GM10847 (cell line): ENCODE results near the gene LCLAT1.

Experiments
- POLR2A ChIP-seq: IDR thresholded peaks from 2 replicates; pipeline ENCODE4 v1.6.1; 2011; ENCODE audit not compliant: insufficient read length; ENCODE audit errors: extremely low read depth

LCLAT1 gene

GRCh38 chr2:30561349-30561748, 114.3 kb downstream of the LCLAT1 start:
- no peak for TF ChIP-seq POLR2A

GRCh38 chr2:30565851-30566358, 118.9 kb downstream of the LCLAT1 start:
- no peak for TF ChIP-seq POLR2A

- no peak for TF ChIP-seq POLR2A
Measured at GRCh38 chr2:30566631-30567030, 119.6 kb downstream of the LCLAT1 start.

GRCh38 chr2:30567317-30567716, 120.3 kb downstream of the LCLAT1 start:
- no peak for TF ChIP-seq POLR2A

- TF ChIP-seq POLR2A = no peak
Measured at GRCh38 chr2:30569946-30570345, 122.9 kb downstream of the LCLAT1 start.

GRCh38 chr2:30577151-30577550, 130.1 kb downstream of the LCLAT1 start:
- no peak for TF ChIP-seq POLR2A

- TF ChIP-seq POLR2A = no peak
Measured at GRCh38 chr2:30580391-30580790, 133.3 kb downstream of the LCLAT1 start.

GRCh38 chr2:30582521-30582920, 135.5 kb downstream of the LCLAT1 start:
- no peak for TF ChIP-seq POLR2A

- no peak for TF ChIP-seq POLR2A
Measured at GRCh38 chr2:30583204-30583749, 136.2 kb downstream of the LCLAT1 start.

- TF ChIP-seq POLR2A = no peak
Measured at GRCh38 chr2:30584116-30584515, 137.1 kb downstream of the LCLAT1 start.

- TF ChIP-seq POLR2A = no peak
Measured at GRCh38 chr2:30588994-30589393, 141.9 kb downstream of the LCLAT1 start.

- no peak for TF ChIP-seq POLR2A
Measured at GRCh38 chr2:30590407-30590806, 143.4 kb downstream of the LCLAT1 start.

GRCh38 chr2:30591186-30591585, 144.1 kb downstream of the LCLAT1 start:
- no peak for TF ChIP-seq POLR2A

- no peak for TF ChIP-seq POLR2A
Measured at GRCh38 chr2:30601375-30601774, 154.3 kb downstream of the LCLAT1 start.

GRCh38 chr2:30605197-30605596, 158.2 kb downstream of the LCLAT1 start:
- TF ChIP-seq POLR2A = no peak

GRCh38 chr2:30608643-30609042, 161.6 kb downstream of the LCLAT1 start:
- no peak for TF ChIP-seq POLR2A

- no peak for TF ChIP-seq POLR2A
Measured at GRCh38 chr2:30611583-30611982, 164.5 kb downstream of the LCLAT1 start.
